ENCODE measurements around the gene AMPD3.

DNA sequence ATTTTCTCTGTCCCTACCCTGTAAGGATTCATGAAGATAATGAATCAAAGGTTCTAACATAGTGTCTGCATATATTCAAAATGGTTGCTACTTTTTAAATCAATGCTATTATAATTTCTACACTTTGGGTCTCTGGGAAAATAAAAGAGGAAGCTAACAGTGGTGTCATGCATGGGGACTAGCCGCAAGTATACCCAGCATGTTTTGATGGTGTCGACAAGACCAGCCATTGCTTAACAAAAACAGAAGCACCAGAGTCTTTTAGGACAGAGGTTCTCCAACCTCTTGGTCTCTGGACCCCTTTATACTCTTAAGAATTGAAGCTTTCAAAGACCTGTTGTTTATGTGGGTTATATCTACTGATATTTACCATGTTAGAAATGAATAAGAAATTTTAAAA is 48.2 kb downstream of the AMPD3 start:
- TF ChIP-seq, protein P1, sequence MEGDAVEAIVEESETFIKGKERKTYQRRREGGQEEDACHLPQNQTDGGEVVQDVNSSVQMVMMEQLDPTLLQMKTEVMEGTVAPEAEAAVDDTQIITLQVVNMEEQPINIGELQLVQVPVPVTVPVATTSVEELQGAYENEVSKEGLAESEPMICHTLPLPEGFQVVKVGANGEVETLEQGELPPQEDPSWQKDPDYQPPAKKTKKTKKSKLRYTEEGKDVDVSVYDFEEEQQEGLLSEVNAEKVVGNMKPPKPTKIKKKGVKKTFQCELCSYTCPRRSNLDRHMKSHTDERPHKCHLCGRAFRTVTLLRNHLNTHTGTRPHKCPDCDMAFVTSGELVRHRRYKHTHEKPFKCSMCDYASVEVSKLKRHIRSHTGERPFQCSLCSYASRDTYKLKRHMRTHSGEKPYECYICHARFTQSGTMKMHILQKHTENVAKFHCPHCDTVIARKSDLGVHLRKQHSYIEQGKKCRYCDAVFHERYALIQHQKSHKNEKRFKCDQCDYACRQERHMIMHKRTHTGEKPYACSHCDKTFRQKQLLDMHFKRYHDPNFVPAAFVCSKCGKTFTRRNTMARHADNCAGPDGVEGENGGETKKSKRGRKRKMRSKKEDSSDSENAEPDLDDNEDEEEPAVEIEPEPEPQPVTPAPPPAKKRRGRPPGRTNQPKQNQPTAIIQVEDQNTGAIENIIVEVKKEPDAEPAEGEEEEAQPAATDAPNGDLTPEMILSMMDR (conservative IDR thresholded peaks at IDR 0.05) = no peak
- TF ChIP-seq ZFX (IDR thresholded peaks at IDR 0.05) = no peak

Measured in C4-2B (cell line).